ENCODE results near the gene CIPC.

DNA sequence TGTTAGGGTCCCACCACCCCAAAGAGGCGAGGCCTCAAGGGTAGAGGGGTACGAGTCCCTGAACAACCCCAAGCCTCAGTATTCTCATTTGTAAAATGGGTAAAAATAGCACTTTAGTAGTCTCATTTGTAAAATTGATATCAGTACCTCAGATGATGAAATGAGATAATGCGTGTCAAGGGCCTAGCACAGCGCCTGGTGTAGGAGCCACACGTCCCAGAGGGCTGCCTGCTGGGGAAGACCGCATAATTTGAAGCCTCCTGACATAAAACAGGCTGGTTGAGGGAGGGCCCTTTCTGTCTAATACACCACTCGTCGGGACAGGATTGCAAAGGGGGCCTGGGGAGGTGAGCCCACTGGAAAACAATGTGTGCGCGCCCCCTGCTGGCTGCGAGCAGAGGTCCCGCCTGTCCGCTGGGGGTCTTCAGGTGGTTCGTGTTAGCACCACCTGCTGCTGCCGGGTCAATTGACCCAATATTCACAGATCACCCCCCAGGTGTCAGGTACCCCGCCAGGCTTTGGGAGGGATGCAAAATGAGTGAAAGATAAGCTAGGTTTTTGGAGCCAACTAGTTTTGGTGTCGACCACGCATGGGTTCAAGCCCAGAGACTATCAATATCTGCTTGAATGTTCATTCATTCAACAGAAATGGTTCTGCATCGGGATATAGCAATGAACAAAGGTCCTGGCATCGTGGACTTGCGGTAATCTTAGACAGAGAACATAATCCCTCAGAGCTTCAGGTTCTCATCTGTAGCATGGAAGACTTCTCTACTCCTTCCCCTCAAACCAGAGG, 44.8 kb upstream of the CIPC start:
- TF ChIP-seq, protein P1, sequence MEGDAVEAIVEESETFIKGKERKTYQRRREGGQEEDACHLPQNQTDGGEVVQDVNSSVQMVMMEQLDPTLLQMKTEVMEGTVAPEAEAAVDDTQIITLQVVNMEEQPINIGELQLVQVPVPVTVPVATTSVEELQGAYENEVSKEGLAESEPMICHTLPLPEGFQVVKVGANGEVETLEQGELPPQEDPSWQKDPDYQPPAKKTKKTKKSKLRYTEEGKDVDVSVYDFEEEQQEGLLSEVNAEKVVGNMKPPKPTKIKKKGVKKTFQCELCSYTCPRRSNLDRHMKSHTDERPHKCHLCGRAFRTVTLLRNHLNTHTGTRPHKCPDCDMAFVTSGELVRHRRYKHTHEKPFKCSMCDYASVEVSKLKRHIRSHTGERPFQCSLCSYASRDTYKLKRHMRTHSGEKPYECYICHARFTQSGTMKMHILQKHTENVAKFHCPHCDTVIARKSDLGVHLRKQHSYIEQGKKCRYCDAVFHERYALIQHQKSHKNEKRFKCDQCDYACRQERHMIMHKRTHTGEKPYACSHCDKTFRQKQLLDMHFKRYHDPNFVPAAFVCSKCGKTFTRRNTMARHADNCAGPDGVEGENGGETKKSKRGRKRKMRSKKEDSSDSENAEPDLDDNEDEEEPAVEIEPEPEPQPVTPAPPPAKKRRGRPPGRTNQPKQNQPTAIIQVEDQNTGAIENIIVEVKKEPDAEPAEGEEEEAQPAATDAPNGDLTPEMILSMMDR (IDR thresholded peaks at IDR 0.05), result peak in 5 of 7 experiments; percentile 81 to 97 (median 93)
- TF ChIP-seq POLR2A (IDR thresholded peaks at IDR 0.05) (no peak), EP300 (IDR thresholded peaks at IDR 0.05) (no peak)

Measured in stomach (tissue), 4 donors.